Activated T-cell treated with anti-CD3 and anti-CD28 coated beads for 48 hours (primary cell): ENCODE results near the gene PDE5A.
"Not testable (repeated sequence)": the region's sequence is repeated elsewhere in the genome, so short reads cannot be mapped to it uniquely, and the experiment has no call there.

Experiments
- DNase-seq: peaks from one replicate; pipeline ENCODE4 v3.0.0-alpha.2; 2020; ENCODE audit warnings: low read depth

Gene PDE5A

GRCh38 chr4:119518915-119519410 is 109.6 kb downstream of the PDE5A start:
- no peak for DNase-seq

- no peak for DNase-seq
Measured at GRCh38 chr4:119518230-119518892, 110.2 kb downstream of the PDE5A start.

GRCh38 chr4:119517361-119518229 is 111.0 kb downstream of the PDE5A start:
- DNase-seq: no peak

GRCh38 chr4:119512398-119512797 is 116.2 kb downstream of the PDE5A start:
- no peak for DNase-seq

GRCh38 chr4:119510395-119511149 is 118.0 kb downstream of the PDE5A start:
- DNase-seq: no peak

- DNase-seq: no peak
Measured at GRCh38 chr4:119508281-119508680, 120.3 kb downstream of the PDE5A start.

GRCh38 chr4:119506806-119507205 is 121.8 kb downstream of the PDE5A start:
- no peak for DNase-seq

- DNase-seq: no peak
Measured at GRCh38 chr4:119504616-119505015, 124.0 kb downstream of the PDE5A start.

GRCh38 chr4:119501740-119502139 is 126.9 kb downstream of the PDE5A start:
- no peak for DNase-seq

GRCh38 chr4:119498527-119498926 is 130.1 kb downstream of the PDE5A start:
- DNase-seq: no peak

GRCh38 chr4:119493886-119494285 is 134.7 kb downstream of the PDE5A start:
- no peak for DNase-seq

- DNase-seq: no peak
Measured at GRCh38 chr4:119493419-119493818, 135.2 kb downstream of the PDE5A start.

- DNase-seq: no peak
Measured at GRCh38 chr4:119490335-119490734, 138.3 kb downstream of the PDE5A start.

- no peak for DNase-seq
Measured at GRCh38 chr4:119489305-119489704, 139.3 kb downstream of the PDE5A start.

GRCh38 chr4:119480331-119480730 is 148.3 kb downstream of the PDE5A start:
- DNase-seq: no peak

GRCh38 chr4:119479835-119480234 is 148.8 kb downstream of the PDE5A start:
- DNase-seq: no peak

- no peak for DNase-seq
Measured at GRCh38 chr4:119479180-119479808, 149.3 kb downstream of the PDE5A start.

GRCh38 chr4:119478446-119479179 is 150.0 kb downstream of the PDE5A start:
- DNase-seq: no peak

- no peak for DNase-seq
Measured at GRCh38 chr4:119477412-119478053, 151.1 kb downstream of the PDE5A start.

GRCh38 chr4:119471259-119471658 is 157.3 kb downstream of the PDE5A start:
- no peak for DNase-seq

GRCh38 chr4:119470737-119471063 is 157.9 kb downstream of the PDE5A start:
- not testable (repeated sequence) for DNase-seq
